Kidney epithelial cell (primary cell): ENCODE results near the gene SFT2D3. TPM values are rescaled to one million over a fixed set of nuclear protein-coding genes. Genes with fewer than 3 reads are reported as not detected.

Source experiments
- DNase-seq: peaks from one replicate; pipeline ENCODE4 v3.0.0-alpha.2; 2010; ENCODE audit warnings: low read depth
- H3K27me3 ChIP-seq: 2 replicates; pipeline ENCODE4 v1.6.0; 2011; ENCODE audit warnings: low read length; ENCODE audit not compliant: control insufficient read depth, insufficient read depth
- H3K36me3 ChIP-seq: 2 replicates; pipeline ENCODE4 v1.5.1; 2011; ENCODE audit warnings: low read length; ENCODE audit not compliant: control insufficient read depth, insufficient read depth
- H3K4me3 ChIP-seq: 2 replicates; pipeline ENCODE4 v1.5.1; 2011; ENCODE audit warnings: low read depth, mild to moderate bottlenecking, control low read depth, low read length
- total RNA-seq: library from RNA; depleted of rRNA; stranded (reverse); fragments of >200 nt; gene quantifications from 2 replicates; pipeline ENCODE4 v1.2.3, GENCODE V29; 2015
- TF ChIP-seq, protein P1 (sequence below): IDR thresholded peaks from 2 replicates; pipeline ENCODE4 v1.5.1; 2011; ENCODE audit warnings: mild to moderate bottlenecking, moderate library complexity, low read length, control low read depth, inconsistent platforms; ENCODE audit not compliant: insufficient read depth, poor library complexity, severe bottlenecking

Gene SFT2D3
- total RNA-seq, 1 donor from 2014 or later = 8.7 TPM

DNA sequence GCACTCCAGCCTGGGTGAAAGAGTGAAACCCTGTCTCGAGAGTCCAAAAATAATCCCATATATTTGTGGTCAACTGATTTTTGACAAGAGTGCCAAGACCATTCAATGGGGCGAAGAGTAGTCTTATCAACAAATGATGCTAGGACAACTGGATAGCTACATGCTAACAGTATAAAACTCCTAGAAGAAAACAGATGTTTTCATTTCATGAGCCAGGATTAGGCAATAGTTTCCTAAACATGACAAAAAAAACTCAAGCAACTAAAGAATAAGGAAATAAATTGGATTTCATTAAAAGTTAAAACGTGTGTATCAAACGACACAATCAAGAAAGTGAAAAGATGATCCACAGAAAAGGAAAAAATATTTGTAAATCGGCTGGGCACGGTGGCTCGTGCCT is 32.2 kb upstream of the SFT2D3 start:
- no peaks in the 10 kb centered on the region for H3K36me3 ChIP-seq
- no peak overlapping the region for H3K4me3 ChIP-seq
- no peak for DNase-seq
- TF ChIP-seq, protein P1, sequence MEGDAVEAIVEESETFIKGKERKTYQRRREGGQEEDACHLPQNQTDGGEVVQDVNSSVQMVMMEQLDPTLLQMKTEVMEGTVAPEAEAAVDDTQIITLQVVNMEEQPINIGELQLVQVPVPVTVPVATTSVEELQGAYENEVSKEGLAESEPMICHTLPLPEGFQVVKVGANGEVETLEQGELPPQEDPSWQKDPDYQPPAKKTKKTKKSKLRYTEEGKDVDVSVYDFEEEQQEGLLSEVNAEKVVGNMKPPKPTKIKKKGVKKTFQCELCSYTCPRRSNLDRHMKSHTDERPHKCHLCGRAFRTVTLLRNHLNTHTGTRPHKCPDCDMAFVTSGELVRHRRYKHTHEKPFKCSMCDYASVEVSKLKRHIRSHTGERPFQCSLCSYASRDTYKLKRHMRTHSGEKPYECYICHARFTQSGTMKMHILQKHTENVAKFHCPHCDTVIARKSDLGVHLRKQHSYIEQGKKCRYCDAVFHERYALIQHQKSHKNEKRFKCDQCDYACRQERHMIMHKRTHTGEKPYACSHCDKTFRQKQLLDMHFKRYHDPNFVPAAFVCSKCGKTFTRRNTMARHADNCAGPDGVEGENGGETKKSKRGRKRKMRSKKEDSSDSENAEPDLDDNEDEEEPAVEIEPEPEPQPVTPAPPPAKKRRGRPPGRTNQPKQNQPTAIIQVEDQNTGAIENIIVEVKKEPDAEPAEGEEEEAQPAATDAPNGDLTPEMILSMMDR = no peak
- peaks cover 18% of the 10 kb centered on the region for H3K27me3 ChIP-seq

DNA sequence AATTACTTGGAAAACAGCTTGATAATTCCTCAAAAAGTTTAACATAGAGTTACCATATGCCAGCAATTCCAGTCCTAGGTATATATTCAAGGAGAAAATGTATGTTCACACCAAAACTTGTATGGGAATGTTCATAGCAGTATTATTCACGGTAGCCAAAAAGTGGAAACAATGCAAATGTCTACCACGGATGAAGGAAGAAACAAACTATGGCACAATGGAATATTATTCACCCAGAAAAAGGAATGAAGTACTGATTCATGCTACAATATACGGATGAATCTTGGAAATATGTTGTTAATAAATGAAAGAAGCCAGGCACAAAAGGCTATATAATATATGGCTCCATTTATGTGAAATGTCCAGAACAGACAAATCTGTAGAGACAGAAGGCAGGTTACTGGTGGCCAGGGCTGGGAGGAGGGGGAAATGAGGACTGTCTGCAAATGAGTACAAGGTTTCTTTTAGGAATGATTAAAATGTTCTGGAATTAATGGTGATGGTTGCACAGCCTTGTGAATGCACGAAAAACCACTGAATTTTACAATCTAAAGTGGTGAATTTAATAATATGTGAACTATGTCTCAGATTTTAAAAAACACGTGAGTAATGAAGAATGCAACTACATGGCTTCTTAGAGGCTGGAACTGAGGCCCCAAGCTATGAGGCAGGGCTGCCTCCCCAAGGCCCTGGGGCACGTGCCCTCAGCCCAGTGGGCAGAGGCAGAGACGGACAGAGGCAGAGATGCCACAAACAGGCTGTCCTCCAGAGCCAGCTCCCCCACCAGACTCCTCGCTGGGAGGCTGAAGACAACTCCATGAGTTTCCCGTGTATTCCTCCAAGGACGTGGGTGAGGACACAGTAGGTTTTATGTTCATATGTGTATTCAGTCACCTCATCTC is 31.0 kb upstream of the SFT2D3 start:
- H3K36me3 ChIP-seq = no peaks in the 10 kb centered on the region
- TF ChIP-seq, protein P1 = no peak
- peaks cover 14% of the 10 kb centered on the region for H3K27me3 ChIP-seq
- DNase-seq = no peak
- H3K4me3 ChIP-seq = no peak overlapping the region

DNA sequence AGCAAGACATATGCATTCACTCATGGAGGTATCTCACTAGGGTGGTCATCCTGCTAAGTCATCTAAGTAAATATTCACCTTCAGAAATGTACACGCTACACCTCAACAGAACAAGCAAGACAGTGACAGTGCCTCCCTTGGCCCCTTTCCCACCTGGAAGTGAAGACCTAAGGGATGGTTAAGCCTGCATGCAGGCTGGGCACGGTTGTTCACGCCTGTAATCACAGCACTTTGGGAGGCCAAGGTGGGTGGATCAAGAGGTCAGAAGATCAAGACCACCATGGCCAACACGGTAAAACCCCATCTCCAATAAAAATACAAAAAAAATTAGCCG is 30.4 kb upstream of the SFT2D3 start:
- TF ChIP-seq, protein P1 = no peak
- Histone ChIP-seq H3K36me3 (no peaks in the 10 kb centered on the region), H3K27me3 (peaks cover 17% of the 10 kb centered on the region), H3K4me3 (no peak overlapping the region)
- no peak for DNase-seq

DNA sequence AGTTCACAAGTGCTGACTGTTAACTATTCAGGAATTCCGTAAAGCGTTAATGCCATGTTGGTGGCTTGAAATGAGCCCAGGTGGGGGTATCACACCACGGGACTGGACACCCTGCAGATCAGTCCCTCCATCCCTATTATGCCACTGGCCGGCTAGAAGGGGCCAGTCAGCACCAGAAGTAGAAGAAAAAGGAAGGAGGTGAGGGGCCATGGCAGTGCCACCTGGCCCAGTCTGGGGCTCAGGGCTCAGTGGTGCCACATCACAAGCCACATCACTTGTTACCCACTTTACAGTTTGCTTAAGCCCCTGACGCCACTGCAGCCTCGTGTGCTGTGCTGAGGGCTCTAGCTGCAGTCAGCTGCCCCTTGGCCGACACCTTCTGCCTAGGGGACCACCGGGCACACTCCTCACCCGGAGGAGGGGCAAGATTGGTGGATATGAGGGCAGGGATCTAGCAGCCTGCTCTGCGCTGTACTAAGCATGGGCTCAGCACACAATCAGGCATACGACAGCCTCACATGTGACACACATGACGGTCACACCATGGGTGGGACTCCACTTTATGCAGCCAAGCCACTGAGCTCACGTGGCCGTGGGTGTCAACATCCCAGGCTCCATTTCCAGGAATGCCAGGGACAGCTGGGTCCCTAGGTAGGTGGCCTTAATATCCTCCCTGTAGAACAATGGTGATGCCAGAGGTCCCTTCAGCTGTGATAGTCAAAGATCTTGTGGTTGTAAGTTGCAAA is 29.6 kb upstream of the SFT2D3 start:
- Histone ChIP-seq H3K36me3 (no peaks in the 10 kb centered on the region), H3K4me3 (no peak overlapping the region), H3K27me3 (peaks cover 18% of the 10 kb centered on the region)
- TF ChIP-seq, protein P1 = no peak
- DNase-seq = no peak

DNA sequence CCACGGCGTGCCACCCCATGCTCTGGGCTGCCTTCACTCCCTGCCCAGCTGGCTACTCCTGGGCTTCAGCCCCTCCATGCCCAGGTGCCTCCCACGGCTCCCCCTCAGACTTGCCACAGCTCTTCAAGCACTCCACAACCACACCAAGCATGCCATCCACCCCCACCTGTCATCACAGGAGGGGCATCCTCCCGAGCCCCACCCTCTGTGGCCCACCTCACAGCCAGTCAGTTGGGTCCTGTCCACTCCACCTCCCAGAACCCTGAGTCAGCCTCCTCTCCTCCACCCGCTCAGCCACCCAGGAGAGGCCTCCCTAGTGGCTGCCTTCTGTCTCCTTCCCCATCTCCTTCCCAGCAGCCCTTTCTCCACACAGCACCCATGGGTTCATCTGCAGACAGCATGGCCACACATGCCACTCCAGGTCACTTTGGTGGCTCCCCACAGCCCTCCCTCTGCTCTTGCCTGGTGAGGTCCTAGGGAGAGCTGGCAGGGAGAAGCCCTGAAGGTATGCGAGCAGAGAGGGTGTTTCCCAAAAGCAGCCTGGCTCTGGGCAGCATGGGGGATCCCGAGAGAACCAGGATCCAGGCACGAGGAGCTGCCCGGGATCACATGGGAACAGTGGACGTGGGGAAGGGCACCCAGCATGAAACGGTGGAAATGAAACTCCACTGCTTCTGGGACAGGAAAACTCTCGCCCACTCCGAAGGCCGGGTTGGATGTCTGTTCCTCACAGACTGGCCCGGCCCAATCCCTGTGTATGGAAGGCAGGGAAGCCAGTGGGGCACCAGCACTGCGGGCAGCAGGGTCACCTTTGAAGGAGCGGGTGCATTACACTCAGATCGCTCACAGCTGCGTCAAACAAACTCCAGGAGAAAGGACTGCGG is 28.7 kb upstream of the SFT2D3 start:
- Histone ChIP-seq H3K27me3 (peaks cover 23% of the 10 kb centered on the region), H3K4me3 (no peak overlapping the region), H3K36me3 (no peaks in the 10 kb centered on the region)
- TF ChIP-seq, protein P1 = no peak
- DNase-seq = no peak
